Superior temporal gyrus (tissue), 1 donor: ENCODE measurements around the gene SNX10.

Experiments
- DNase-seq: peaks from one replicate; pipeline ENCODE4 v3.0.0-alpha.2; 2016; ENCODE audit errors: extremely low spot score

The SNX10 gene

GRCh38 chr7:26403640-26404039 is 112.0 kb downstream of the SNX10 start:
- DNase-seq, result no peak

DNA sequence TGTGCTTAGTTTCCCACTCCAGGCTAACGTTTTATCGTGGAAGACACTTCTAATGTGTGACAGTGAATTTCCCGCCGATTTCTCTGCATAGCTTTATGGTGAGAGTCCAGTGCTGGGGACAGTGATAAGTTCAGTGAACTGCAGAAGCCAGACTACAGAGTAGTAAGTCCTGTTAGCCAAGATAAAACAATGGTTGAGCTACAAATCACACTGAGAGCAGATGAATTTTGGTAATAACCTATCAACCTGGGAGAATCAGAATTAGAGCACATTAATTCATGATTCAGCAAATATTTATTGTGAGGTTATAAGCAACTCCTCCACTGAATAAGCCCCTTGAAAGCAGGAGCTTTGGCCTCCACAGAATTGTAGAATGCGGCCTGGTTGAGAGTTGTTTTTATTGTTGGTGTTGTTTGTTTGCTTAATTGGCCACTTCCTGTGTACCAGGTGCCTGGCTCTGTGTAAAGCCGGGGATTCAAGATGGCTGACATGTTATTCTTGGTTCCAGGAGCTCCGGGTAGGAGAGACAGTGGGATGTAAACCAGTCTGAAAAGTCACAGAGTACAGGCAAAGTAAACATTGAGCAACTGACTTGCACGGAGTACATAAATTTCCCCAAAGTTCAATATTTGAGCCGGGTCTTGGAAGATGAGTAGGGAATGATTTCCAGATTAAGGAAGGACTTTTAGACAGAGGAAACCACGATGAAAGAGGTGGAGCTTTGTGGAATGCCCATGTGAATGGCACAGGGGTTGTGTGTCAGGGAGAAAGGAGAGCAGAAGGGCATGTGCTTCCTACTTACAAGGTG is 112.7 kb downstream of the SNX10 start:
- DNase-seq, result no peak

- no peak for DNase-seq
These were observed 114.8 kb downstream of the SNX10 start for GRCh38 chr7:26406433-26406832.

GRCh38 chr7:26409661-26410547 is 118.2 kb downstream of the SNX10 start:
- no peak for DNase-seq

DNA sequence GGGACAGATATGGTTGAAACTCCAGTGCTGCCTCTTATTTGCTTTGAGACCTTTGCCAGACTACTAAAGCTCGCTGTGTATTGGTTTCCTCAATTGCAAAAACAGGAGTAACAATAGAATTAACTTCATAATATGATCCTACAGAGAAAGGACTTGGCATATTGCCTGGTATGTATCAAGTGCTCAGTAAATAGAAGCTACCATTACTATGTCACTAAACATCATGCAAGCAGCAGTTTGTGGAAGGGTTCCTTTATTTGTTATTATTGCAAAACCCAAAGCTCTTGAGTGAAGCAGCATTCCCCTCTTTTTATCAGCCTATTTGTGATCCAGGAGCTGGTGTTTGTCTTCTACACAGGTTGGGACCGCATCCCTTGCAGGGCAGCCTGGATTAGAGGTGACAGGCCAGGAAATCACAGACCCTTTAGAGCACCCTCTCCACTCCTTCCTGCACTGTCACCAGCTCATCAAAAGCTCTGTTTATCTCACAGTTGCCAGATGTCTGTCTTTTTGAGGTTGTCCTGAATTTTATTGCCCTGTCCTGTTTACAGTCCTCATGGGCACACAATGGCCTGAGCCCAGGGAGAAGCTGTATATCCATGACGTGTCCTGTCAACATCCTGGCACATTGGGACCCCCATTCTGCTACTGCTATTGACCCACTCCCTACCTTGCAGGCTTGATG is 121.5 kb downstream of the SNX10 start:
- no peak for DNase-seq

DNA sequence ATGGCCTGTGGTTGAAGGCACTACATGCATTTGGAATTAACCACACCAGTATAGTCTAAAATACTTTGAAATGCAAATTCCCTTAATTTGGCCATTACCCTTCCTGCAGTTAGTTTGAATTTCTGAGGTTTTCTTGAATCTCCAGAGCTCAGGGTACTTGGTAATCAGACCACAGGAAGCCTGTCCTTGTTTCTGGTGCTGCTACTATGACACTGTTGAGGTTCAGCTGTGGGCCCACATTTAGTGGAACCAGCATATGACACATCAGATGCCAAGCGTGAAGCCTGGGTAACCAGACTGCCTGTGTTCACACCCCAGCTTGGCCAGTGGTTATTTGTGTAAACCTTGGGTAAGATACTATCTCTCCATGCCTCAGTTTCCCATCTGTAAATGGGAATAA is 124.3 kb downstream of the SNX10 start:
- DNase-seq, result no peak

- DNase-seq, result no peak
These were observed 126.3 kb downstream of the SNX10 start for GRCh38 chr7:26417911-26418413.

- no peak for DNase-seq
These were observed 127.5 kb downstream of the SNX10 start for GRCh38 chr7:26419198-26419597.

- no peak for DNase-seq
These were observed 128.9 kb downstream of the SNX10 start for GRCh38 chr7:26420422-26421019.

- no peak for DNase-seq
These were observed 131.1 kb downstream of the SNX10 start for GRCh38 chr7:26422761-26423160.

DNA sequence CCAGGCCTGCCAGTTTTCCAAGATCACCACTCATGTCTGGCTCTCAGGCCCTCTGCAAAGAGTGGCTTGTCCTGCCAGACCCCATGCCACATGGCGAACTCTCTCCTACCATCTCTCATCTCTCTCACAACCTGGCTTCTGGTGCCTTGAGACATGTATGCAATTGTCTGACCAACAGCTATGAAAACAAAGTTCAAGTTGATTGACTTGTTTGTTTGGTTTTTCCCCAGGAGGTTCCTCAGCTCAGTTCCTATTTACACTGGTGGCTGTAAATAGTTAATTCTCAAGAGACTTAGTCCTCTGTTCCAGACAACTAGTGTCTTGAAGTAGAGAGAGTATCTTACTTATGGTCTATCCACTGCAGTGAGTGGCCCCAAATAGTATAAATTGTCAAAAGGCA is 131.8 kb downstream of the SNX10 start:
- no peak for DNase-seq
